ENCODE measurements around the gene DOC2B.

- TF ChIP-seq, protein P1, sequence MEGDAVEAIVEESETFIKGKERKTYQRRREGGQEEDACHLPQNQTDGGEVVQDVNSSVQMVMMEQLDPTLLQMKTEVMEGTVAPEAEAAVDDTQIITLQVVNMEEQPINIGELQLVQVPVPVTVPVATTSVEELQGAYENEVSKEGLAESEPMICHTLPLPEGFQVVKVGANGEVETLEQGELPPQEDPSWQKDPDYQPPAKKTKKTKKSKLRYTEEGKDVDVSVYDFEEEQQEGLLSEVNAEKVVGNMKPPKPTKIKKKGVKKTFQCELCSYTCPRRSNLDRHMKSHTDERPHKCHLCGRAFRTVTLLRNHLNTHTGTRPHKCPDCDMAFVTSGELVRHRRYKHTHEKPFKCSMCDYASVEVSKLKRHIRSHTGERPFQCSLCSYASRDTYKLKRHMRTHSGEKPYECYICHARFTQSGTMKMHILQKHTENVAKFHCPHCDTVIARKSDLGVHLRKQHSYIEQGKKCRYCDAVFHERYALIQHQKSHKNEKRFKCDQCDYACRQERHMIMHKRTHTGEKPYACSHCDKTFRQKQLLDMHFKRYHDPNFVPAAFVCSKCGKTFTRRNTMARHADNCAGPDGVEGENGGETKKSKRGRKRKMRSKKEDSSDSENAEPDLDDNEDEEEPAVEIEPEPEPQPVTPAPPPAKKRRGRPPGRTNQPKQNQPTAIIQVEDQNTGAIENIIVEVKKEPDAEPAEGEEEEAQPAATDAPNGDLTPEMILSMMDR (IDR thresholded peaks at IDR 0.05; ENCODE audit: low read length), result no peak
- no peak for TF ChIP-seq EZH2 (IDR thresholded peaks at IDR 0.05; ENCODE audit: borderline replicate concordance, low read length)
Measured at GRCh38 chr17:222172-222571, 40.7 kb upstream of the DOC2B start.

All from OCI-LY1 (cell line).